LHCN-M2 (cell line): Measurements from ENCODE around the gene BRPF1. TPM values are rescaled to one million over a fixed set of nuclear protein-coding genes. Genes with fewer than 3 reads are reported as not detected.

Experiments used
- DNase-seq: peaks from one replicate; pipeline ENCODE4 v3.0.0-alpha.2; 2012; ENCODE audit warnings: low read depth
- polyA plus RNA-seq: library from polyadenylated mRNA; unstranded; fragments of >200 nt; gene quantifications from one replicate; pipeline ENCODE4 v1.2.1, GENCODE V29; 2012; ENCODE audit warnings: missing spikeins
- total RNA-seq: library from RNA; depleted of rRNA; stranded (reverse); fragments of >200 nt; gene quantifications from 2 replicates; pipeline ENCODE4 v1.2.3, GENCODE V29; 2014; rRNA removed

Gene BRPF1
- total RNA-seq = 16.9 and 22.2 TPM in 2 replicates
- polyA plus RNA-seq = 9.3 TPM

GRCh38 chr3:9731206-9732079 is at the start of gene BRPF1:
Gene BRPF1, plus strand, starts transcription at chr3:9731735. Its CDS starts 2,406 bp downstream, at chr3:9734141.
- peak; percentile 99 for DNase-seq

GRCh38 chr3:9682096-9682495 is 49.4 kb upstream of the BRPF1 start:
- no peak for DNase-seq

GRCh38 chr3:9683426-9683825 is 48.1 kb upstream of the BRPF1 start:
- no peak for DNase-seq

GRCh38 chr3:9685216-9686049 is 46.1 kb upstream of the BRPF1 start:
- no peak for DNase-seq

- no peak for DNase-seq
Observed at GRCh38 chr3:9686050-9686550, 45.4 kb upstream of the BRPF1 start.

GRCh38 chr3:9686703-9687102 is 44.8 kb upstream of the BRPF1 start:
- DNase-seq = no peak

GRCh38 chr3:9687514-9687913 is 44.0 kb upstream of the BRPF1 start:
- no peak for DNase-seq

- no peak for DNase-seq
Observed at GRCh38 chr3:9688961-9689360, 42.6 kb upstream of the BRPF1 start.

GRCh38 chr3:9689757-9690156 is 41.8 kb upstream of the BRPF1 start:
- no peak for DNase-seq

GRCh38 chr3:9690451-9691450 is 40.8 kb upstream of the BRPF1 start:
- DNase-seq = peak; percentile 39

- DNase-seq = no peak
Observed at GRCh38 chr3:9691636-9692035, 39.9 kb upstream of the BRPF1 start.

GRCh38 chr3:9692416-9692815 is 39.1 kb upstream of the BRPF1 start:
- no peak for DNase-seq

- DNase-seq = peak; percentile 81
Observed at GRCh38 chr3:9695345-9695744, 36.2 kb upstream of the BRPF1 start.

GRCh38 chr3:9695746-9696145 is 35.8 kb upstream of the BRPF1 start:
- no peak for DNase-seq

GRCh38 chr3:9696480-9697220 is 34.9 kb upstream of the BRPF1 start:
- no peak for DNase-seq

- no peak for DNase-seq
Observed at GRCh38 chr3:9697892-9698291, 33.6 kb upstream of the BRPF1 start.

GRCh38 chr3:9698293-9698692 is 33.2 kb upstream of the BRPF1 start:
- DNase-seq = no peak

GRCh38 chr3:9700536-9700935 is 31.0 kb upstream of the BRPF1 start:
- no peak for DNase-seq

GRCh38 chr3:9701006-9701405 is 30.5 kb upstream of the BRPF1 start:
- no peak for DNase-seq

GRCh38 chr3:9701711-9702110 is 29.8 kb upstream of the BRPF1 start:
- DNase-seq = no peak
